Measurements from ENCODE around the gene EIPR1.

Gene EIPR1

DNA sequence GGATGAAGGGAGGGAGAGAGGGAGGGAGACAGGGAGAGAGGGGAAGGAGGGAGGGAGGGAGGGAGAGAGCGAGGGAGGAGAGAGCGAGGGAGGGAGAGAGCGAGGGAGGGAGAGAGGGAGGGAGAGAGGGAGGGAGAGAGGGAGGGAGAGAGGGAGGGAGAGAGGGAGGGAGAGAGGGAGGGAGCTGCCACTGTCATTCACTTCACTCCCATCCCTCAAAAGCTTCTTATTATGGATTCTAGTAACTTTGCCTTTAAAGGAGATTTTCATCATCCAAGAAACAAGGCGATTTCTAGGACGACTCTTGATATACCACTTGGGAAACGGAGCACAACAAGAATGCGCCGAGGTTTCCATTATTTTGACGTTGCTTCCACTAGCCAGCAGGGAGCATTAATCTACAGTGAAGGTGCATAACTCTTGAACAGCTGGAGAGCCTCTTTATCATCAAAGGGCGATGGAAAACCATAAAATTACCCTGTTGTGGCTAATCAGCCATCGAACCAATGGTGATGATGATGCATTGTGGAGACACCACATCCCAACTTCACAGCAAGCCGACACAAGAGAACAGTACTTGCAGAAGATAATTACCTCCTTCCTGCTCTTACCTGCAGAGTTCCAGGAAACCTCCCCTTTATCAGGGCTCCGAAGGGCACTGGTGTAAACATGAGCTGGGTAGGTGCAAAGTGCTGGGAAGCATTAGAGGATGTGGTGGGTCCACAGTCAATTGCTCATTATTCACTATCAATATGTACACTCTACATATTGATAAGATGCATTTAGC lies 130.5 kb downstream of the EIPR1 start:
- no peak for DNase-seq (ENCODE audit: low read depth)

DNA sequence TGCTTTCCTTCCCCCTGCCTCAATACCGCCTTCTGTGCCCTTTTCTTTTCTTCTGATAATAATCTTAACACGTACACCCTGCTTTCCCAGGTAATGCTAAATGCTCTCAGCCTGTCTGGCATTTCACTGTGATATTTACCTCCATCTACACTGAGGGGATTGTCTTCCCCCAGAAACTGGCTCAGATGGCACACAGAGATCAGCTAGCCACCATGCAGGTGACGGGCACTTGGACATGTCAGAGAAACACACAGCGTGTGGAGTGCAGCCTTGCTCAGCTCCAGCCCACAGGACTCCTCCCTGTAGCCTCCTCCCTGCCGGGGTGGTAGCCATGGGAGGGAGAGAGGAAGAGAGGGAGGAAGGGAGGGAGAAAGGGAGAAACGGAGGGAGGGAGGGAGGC lies 131.2 kb downstream of the EIPR1 start:
- no peak for DNase-seq (ENCODE audit: low read depth)

DNA sequence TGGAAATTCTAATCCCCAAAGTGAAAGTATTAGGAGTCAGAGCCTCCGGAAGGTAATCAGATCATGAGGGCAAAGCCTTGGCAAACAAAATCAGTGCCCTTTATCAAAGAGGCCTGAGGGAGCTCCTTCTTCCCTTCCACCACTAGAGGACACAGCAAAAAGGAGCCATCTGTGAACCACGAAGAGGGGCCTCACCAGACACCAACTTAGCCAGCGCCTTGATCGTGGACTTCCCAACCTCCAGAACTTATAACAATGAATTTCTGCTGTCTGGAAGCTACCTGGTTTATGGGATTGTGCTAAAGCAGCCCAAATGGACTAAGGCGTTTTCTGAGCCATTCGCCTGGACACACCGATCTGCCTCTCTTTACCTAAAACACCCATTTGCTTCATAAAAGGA lies 133.1 kb downstream of the EIPR1 start:
- no peak for DNase-seq (ENCODE audit: low read depth)

DNA sequence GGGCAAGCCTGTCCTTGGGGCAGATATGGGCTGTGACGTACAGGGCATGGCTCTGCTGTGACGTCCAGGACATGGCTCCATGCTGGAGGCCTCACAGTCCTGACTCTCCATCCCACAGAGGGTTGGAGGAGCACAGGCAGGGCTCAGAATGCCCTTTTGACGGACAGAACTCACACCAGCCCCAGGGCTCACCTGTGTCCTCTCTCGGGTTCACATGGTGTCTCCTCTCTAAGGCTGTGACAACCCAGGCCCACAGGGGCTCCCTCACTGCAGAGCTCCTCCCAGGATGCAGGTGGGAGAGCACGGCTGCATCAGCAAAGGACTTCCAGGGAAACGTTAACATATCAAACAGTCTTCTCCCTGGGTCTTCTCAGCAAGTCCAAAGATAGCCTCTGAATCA lies 133.8 kb downstream of the EIPR1 start:
- DNase-seq (ENCODE audit: low read depth) = no peak

DNA sequence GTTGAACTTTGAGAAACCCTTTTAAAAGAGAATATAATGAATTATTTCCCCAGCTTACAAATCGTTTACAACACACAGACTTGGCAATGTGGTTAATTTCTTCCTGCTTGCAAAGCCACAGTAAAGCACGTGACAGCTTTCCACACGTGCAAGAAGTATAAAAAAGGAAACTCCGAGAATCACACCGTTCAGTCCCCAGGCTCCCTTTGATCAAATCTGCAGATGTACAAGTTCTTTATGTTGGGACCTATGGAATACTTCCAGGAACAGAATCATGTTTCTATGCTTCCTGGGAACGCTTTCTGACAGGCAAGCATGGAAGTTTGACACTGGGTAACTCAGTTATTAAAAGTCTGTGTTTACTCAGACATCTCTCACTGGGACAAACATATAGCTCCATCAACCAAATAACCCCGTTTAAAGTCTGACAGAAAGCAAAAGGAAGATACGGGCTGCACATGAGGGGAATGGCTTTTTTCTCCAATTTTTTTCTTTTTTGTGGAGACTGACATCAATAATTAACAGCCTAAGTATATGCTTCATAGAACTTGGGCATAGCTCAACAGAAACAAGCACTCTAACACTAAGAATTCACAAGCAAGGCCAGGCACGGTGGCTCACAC lies 134.8 kb downstream of the EIPR1 start:
- DNase-seq (ENCODE audit: low read depth) = no peak

DNA sequence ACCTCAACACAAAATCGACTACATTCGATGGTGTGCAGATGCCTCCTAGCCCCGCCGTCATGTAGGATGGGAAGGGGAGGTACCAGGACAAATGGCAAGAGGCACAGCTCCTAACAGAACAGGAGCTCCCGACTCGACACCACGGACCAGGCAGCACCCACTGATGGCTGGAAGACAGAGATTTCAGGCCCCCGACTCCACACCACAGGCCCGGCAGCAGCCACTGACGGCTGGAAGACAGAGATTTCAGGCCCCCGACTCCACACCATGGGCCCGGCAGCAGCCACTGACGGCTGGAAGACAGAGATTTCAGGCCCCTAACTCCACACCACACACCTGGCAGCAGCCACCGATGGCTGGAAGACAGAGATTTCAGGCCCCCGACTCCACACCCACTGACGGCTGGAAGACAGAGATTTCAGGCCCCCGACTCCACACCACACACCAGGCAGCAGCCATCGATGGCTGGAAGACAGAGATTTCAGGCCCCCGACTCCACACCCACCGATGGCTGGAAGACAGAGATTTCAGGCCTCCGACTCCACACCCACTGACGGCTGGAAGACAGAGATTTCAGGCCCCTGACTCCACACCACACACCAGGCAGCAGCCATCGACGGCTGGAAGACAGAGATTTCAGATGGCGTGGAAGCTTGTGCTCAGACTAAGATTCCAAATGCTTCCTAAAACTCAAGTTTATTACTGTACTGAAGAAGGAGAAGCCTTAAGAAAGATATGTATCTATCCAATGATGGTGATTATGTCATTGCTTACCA lies 135.5 kb downstream of the EIPR1 start:
- DNase-seq (ENCODE audit: low read depth) = no peak

DNA sequence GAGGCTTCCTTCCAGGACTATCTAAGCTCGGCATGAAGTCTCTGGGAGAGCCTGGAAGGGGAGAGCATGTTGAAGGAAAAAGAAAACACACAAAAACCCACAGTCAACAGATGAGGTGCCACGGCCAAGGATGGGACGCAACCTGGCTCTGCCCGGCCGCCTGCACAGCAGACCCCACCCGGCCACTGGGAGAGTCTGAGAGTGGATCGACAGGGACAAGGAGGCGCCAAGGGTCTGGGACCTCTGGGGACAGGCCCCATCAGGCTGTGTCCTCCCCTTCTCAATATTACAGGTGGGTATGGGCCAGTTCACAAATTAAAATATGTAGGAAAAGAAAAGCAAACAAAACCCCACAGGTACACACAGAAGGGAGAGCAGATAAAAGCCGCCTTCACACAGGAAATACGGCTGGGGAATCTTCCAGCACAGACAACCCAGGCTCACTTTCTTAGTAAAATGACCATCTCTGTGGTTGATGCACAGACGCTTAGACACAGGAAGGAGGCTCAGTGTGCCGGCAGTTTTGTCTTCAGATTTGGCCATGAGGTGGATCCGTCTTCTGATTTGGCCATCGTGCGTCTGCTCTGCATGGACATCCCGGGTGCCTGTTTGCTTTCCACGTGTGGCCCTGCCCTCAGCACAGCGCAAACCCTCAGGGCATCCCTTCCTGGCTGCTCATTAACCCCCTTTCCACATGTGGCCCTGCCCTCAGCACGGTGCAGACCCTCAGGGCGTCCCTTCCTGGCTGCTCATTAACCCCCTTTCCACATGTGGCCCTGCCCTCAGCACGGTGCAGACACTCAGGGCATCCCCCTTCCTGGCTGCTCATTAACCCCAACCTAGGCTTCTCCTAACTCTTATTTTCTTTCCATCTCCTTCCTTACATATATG lies 138.4 kb downstream of the EIPR1 start:
- no peak for DNase-seq (ENCODE audit: low read depth)

DNA sequence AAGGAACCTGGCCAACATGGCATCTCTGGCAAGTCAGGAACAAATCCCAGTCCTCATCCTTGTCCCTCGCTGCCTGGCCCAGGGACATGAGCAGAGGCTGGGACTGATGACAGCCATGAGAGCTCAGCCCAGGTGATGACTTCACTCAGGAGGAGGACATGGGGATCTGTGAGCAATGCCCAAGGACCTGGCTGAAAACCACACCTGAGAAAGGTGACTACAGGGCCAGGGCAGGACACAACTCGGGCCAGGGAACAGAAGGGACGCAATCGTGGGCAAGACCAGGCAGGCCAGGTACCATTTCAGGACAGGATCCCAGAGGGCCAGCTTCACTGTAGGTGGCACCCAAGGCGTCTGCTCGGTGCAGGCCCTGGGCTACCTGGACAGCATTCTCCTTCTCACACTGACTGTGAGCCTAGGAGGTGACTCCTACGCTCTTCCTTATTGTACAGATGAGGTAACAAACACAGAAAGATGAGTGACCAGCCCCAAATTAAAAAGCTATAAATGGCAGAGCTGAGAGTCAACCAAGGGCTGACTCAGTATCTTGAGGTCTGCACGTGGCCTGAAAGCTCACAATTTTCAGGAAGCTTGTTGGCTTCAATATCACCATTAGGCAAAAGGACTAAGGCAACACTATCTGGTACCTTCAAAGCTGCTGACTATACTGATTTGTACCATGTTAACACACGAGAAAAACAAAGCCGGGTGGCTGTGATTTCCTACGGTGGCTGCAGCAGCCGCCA lies 141.1 kb downstream of the EIPR1 start:
- no peak for DNase-seq (ENCODE audit: low read depth)

DNA sequence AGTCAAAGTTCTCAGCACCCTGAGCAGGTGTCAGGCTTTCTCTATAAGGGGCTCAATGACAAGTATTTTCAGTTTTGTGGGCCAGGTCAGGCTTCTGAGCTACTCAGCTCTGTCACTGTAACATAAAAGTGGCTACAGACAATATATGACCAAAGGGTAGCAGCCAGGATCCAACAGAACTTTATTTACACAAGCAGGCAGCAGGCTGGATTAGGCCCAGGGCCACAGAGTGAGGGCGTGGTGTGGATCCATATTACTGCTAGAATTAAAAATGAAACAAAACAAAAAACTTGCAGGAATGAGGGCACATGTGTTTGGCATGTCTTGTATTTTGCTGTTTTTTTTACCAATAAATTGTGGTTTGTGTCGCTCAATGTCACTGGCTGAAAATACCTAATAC lies 143.7 kb downstream of the EIPR1 start:
- DNase-seq (ENCODE audit: low read depth) = no peak

DNA sequence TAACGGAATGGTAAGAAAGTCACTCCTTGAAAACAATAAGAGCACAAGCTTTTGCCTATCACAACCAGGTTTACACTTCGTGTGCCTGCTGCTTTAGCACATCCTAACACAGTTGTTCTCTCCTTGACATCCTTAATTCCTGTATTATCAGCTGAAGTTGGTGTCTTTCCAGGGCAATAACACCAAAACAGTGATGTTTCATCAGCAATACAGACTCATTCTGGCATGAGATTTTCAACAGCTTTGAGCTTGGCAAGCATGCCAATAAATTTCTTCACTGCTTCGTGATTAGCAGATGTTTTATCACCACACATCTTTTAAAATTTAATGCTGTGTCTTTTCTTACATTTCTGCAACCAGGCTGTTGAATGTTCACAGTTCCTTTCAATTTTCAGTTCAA lies 148.4 kb downstream of the EIPR1 start:
- DNase-seq (ENCODE audit: low read depth) = no peak

DNA sequence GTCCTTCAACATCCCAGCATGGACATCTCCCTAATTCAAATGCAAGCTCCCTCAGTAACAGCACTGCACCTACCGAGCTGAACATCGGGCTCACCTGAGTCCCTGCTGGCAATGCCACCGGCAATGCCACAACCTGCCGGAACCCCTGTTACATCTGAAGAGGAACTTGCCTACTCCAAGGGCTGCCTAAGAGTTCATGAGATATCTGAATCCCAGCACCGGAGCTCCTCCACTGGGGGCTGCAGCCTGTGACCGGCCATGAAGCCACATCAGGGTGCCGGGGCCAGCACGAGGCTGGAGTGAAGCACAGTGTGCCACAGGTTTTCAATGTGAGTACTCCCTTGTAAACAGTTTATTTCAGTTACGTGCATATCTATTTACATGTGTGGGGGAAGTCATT lies 152.9 kb downstream of the EIPR1 start:
- DNase-seq (ENCODE audit: low read depth) = no peak

DNA sequence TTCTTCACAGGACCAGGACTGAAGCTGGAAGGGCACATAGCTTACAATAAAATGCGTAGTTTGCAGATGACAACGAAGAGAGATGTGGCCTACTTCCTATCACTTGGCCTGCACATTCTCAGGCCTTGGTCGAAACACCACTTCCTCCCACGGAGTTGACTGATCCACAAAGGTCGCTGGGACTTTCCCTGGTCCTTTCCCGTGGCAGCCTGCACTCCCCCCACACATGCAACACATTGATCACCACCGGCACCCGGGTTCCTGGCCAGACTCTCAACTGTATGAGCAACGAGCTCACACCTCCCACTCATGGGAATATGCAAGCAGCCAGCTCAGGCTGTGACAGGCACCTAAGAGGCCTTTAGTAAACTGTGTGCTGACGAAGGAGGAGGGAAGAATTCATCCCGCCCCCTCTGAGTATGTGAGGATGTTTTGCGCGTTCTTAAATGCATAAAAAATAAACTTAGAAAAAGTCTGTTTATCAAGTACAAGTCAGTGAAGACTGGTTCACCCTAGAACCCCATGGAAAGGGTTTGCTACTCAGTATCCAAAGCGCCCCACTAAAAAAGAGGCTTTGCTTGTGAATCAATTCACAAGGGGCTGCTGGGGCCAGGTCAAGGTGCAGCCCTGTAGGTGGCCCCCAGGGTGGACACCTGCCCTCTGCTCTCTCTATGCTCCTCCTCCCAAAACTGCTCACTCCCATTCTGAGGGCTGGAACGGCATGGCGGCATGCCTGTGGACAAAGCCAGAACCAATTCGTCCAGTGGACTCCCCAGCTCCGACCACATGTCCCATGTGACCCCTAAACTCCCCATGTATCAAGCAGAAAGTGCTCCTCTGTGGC lies 154.3 kb downstream of the EIPR1 start:
- no peak for DNase-seq (ENCODE audit: low read depth)

DNA sequence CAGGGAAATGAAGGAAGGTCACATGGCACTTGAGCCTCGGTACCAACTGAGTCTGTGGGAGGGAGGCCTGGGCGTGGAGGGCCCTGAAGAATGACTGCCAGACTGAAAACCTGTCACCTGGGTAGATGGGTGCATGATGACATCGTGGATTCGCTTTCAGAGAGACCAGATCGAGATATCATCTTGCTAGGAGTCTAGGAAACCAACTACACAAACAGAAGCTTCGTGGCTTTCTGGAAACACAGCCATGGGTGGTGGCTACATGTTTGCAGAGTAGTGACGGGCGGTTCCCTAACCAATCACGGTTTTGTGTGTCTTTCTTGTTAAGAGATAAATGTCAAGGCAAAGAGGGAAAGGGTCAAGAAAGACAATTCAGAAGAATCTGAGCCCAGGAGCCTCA lies 155.0 kb downstream of the EIPR1 start:
- no peak for DNase-seq (ENCODE audit: low read depth)

DNA sequence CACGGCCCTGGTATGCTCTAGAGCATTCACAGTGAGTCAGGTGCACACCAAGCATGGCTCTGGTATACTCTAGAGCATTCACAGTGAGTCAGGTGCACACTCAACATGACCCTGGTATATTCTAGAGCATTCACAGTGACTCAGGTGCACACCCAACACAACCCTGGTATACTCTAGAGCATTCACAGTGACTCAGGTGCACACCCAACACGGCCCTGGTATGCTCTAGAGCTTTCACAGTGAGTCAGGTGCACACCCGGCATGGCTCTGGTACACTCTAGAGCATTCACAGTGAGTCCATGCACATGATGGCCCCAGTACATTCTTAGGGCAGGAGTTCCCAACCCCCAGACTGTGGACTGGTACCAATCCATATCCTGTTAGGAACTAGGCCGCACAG lies 158.1 kb downstream of the EIPR1 start:
- no peak for DNase-seq (ENCODE audit: low read depth)

DNA sequence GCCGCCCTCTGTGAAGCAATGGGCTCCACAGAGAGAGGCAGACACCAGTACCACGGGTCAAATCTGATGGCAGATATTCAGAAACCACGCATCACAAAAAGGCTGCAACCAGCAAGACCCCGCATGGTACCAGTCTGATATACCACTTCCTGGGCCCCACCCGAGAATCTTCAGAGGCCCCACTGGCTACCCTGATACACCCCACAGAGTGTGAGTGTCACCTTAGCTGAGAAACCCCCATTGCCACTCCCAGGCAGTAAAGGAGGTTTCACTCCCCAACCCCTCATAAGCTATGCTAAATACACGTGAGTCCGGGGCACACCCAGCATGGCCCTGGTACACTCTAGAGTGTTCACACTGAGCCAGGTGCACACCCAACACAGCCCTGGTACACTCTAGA lies 160.0 kb downstream of the EIPR1 start:
- no peak for DNase-seq (ENCODE audit: low read depth)

DNA sequence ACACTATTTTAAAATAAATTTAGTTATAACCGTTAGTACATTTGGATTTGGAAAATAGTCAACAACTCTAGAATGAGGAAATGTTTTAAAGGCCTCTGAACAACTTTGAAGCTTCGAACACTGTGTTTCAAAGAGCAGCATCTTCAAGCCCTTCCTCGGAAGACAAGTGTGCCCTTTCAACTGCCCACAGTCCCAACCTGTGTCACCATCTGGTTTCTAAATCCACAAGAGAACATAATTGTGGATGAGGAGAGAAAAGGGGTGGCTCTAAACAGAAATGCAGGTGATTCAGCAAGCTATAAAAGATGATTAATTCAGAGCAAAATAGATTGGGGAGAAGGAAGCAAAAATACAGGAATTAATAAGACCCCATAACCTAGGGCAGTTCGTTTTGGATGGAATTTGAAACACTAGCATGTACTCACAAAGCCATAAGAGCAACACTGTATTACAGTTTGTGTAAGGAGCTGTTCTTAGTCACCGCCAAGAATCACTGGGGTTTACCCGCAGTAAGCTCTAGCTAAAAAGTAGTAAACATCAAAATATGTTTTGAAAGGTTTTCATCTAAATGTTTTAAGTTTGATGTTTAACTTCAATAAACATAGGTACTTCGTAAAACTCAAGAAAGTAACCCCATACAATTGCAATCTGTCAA lies 160.7 kb downstream of the EIPR1 start:
- no peak for DNase-seq (ENCODE audit: low read depth)

DNA sequence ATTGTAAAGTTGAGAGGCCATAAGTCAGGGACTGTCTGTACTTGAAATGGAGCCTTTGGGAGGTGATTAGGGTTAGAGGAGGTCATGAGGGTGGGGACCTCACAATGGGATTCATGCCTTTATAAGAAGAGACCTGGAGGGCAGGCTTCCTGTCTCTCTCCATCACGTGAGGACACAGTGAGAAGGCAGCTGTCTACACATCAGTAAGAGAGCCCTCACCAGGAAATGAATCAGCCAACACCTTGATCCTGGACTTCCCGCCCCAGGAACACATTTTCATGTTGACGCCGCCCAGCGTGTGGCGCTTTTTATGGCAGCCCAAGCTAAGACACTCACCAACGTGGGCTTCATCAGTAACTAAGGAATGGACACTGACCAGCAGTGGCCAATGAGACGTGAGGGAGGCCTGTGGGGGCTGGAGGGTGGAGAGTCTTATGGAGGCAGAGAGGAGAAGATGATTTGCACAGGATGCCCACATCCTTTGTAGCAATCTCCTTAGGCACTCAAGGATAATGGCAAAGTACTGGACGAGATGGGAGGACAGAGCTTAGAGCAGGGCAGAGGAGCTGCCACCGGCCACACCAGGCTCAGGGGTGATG lies 162.7 kb downstream of the EIPR1 start:
- DNase-seq (ENCODE audit: low read depth) = no peak

DNA sequence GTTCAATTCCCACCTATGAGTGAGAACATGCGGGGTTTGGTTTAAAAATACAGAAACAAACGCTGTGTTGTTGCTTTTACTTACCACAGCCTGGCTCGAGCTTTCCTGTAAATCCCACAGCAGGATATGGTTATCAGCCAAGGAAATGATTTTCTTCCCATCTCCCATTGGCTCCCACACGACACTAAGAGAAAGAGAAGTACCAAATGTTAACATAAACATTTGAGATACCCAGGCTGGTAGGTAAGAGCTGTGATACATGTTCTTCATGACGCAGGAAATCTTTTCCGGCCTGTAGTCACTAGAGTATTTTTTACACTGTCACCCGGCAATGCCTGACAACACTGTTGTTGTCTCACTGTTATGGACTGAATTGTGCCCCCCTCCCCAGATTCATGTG lies 163.6 kb downstream of the EIPR1 start:
- DNase-seq (ENCODE audit: low read depth) = no peak

DNA sequence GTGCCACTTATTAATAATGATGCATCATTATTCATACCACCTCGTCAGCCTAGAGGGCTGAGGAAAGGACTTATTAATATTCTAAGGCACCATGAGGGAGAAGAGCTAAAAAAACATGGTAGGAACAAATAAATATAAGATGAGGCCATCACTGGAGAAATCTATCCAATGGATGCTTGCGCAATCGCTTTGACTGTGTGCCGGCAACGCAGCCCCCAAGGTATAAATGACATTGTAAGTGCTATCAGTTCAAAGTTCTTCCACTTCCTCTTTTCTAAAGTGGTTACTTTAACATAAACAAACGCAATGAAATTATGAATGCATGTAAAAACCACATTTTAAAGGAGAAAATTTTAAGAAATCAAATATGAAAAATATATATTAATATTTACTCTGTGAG lies 164.6 kb downstream of the EIPR1 start:
- no peak for DNase-seq (ENCODE audit: low read depth)

DNA sequence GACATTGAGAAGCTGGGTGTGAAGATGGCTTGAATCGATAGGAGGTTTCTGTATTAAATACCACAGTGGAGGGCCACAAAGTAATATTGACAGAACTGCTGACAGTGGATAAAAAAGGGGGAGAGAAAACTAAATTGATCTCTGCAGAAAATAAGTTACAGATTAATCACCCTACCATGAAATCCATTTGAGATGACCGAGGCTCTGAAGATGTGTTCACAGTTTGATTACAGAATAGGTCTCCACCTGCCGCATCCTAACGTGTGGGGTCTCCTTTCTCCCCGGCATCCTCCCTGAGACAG lies 165.6 kb downstream of the EIPR1 start:
- DNase-seq (ENCODE audit: low read depth) = no peak
